Vagina (tissue), 2 donors: ENCODE data around the gene BAG5.

Experiments
- POLR2A ChIP-seq, 2 donors: fragments of 450-650 bp; IDR thresholded peaks; one replicate each; pipeline ENCODE4 v1.6.1; 2017; ENCODE audit warnings: antibody characterized with exemption in 2 of 2, mild to moderate bottlenecking in 2 of 2, moderate library complexity in 2 of 2
- POLR2AphosphoS5 ChIP-seq, 2 donors: sonication (generic); formaldehyde crosslinking; IDR thresholded peaks; one replicate each; pipeline ENCODE4 v1.9.0; 2017; ENCODE audit warnings: antibody characterized with exemption in 2 of 2, mild to moderate bottlenecking in 2 of 2, low read depth in 1 of 2; ENCODE audit not compliant: insufficient read depth in 1 of 2
- TF ChIP-seq, protein P1 (sequence below), 3 experiments: fragments of 450-650 bp in 2 of 3; fragments of 200-600 bp in 1 of 3; sonication (generic) in 1 of 3; IDR thresholded peaks; one replicate each; pipeline ENCODE4 v1.5.1; 2017 to 2019; ENCODE audit warnings: antibody characterized with exemption in 3 of 3, mild to moderate bottlenecking in 2 of 3, moderate library complexity in 2 of 3

GRCh38 chr14:103574707-103575285 is 12.3 kb upstream of the BAG5 start:
- TF ChIP-seq, protein P1, sequence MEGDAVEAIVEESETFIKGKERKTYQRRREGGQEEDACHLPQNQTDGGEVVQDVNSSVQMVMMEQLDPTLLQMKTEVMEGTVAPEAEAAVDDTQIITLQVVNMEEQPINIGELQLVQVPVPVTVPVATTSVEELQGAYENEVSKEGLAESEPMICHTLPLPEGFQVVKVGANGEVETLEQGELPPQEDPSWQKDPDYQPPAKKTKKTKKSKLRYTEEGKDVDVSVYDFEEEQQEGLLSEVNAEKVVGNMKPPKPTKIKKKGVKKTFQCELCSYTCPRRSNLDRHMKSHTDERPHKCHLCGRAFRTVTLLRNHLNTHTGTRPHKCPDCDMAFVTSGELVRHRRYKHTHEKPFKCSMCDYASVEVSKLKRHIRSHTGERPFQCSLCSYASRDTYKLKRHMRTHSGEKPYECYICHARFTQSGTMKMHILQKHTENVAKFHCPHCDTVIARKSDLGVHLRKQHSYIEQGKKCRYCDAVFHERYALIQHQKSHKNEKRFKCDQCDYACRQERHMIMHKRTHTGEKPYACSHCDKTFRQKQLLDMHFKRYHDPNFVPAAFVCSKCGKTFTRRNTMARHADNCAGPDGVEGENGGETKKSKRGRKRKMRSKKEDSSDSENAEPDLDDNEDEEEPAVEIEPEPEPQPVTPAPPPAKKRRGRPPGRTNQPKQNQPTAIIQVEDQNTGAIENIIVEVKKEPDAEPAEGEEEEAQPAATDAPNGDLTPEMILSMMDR (IDR thresholded peaks at IDR 0.05): no peak
- TF ChIP-seq POLR2A (IDR thresholded peaks at IDR 0.05) (no peak), POLR2AphosphoS5 (IDR thresholded peaks at IDR 0.05; ENCODE audit: insufficient read depth in 1 of 2, low read depth in 1 of 2) (no peak)
